BLaER1 treated with 17β-estradiol and CSF1 and Interleukin-3, amounts not matched to agents 10 nM and 100 nM (cell line): ENCODE measurements around the gene DYNC2H1.

Experiments
- H3K27ac ChIP-seq, 11 experiments: shearing (Covaris generic); formaldehyde crosslinking; 2 replicates each; pipeline ENCODE4 v1.8.1; 2022
- H3K27me3 ChIP-seq, 11 experiments: shearing (Covaris generic); formaldehyde crosslinking; 2 replicates each; pipeline ENCODE4 v1.8.1; 2022
- H3K36me3 ChIP-seq, 11 experiments: shearing (Covaris generic); formaldehyde crosslinking; 2 replicates each; pipeline ENCODE4 v1.8.1; 2022
- H3K4me1 ChIP-seq, 10 experiments: shearing (Covaris generic); formaldehyde crosslinking; 2 replicates each; pipeline ENCODE4 v1.8.1; 2022
- H3K4me2 ChIP-seq, 11 experiments: shearing (Covaris generic); formaldehyde crosslinking; 2 replicates each; pipeline ENCODE4 v1.8.1; 2022
- H3K4me3 ChIP-seq, 10 experiments: shearing (Covaris generic); formaldehyde crosslinking; 2 replicates each; pipeline ENCODE4 v1.8.1; 2022
- H3K9ac ChIP-seq, 11 experiments: shearing (Covaris generic); formaldehyde crosslinking; 2 replicates each; pipeline ENCODE4 v1.8.1; 2022
- H3K9me3 ChIP-seq, 11 experiments: shearing (Covaris generic); formaldehyde crosslinking; replicated peaks in 1 of 11; 2 replicates each; pipeline ENCODE4 v1.8.1; 2022
- H4K20me1 ChIP-seq, 11 experiments: shearing (Covaris generic); formaldehyde crosslinking; 2 replicates each; pipeline ENCODE4 v1.8.1; 2022
- Cebpa-rat ChIP-seq, 11 experiments: shearing (Covaris generic); IDR thresholded peaks; 2 replicates each; pipeline ENCODE4 v1.8.1; 2022

The DYNC2H1 gene

GRCh38 chr11:103167166-103167565, 57.9 kb downstream of the DYNC2H1 start:
- no peaks in the 10 kb centered on the region for H3K4me1 ChIP-seq
- no peak overlapping the region for H3K4me2 ChIP-seq
- H3K4me3 ChIP-seq: no peak overlapping the region
- no peaks in the 10 kb centered on the region for H3K27me3 ChIP-seq
- H3K27ac ChIP-seq: no peak overlapping the region
- H3K9ac ChIP-seq: no peak overlapping the region
- no peaks in the 10 kb centered on the region for H3K9me3 ChIP-seq
- peaks cover 0 to 71% (median 8%) of the 10 kb centered on the region in 11 experiments; a peak in 13 of 22 replicates for H3K36me3 ChIP-seq
- TF ChIP-seq Cebpa-rat (IDR thresholded peaks at IDR 0.05): no peak
- no peaks in the 10 kb centered on the region for H4K20me1 ChIP-seq

- Histone ChIP-seq H3K4me3 (no peak overlapping the region), H4K20me1 (no peaks in the 10 kb centered on the region), H3K4me1 (no peaks in the 10 kb centered on the region), H3K9ac (no peak overlapping the region), H3K27ac (no peak overlapping the region), H3K9me3 (no peaks in the 10 kb centered on the region), H3K36me3 (peaks cover 0 to 50% (median 0%) of the 10 kb centered on the region in 11 experiments; a peak in 4 of 22 replicates), H3K4me2 (no peak overlapping the region), H3K27me3 (no peaks in the 10 kb centered on the region)
- no peak for TF ChIP-seq Cebpa-rat (IDR thresholded peaks at IDR 0.05)
Observed at GRCh38 chr11:103170865-103171264, 61.6 kb downstream of the DYNC2H1 start.

GRCh38 chr11:103175461-103176129, 66.4 kb downstream of the DYNC2H1 start:
- Histone ChIP-seq H3K4me3 (no peak overlapping the region), H4K20me1 (no peaks in the 10 kb centered on the region), H3K27me3 (no peaks in the 10 kb centered on the region), H3K27ac (no peak overlapping the region), H3K4me1 (no peaks in the 10 kb centered on the region), H3K4me2 (no peak overlapping the region), H3K9me3 (no peaks in the 10 kb centered on the region), H3K9ac (no peak overlapping the region), H3K36me3 (peaks cover 0 to 35% (median 0%) of the 10 kb centered on the region in 11 experiments; a peak in 4 of 22 replicates)
- no peak for TF ChIP-seq Cebpa-rat (IDR thresholded peaks at IDR 0.05)

DNA sequence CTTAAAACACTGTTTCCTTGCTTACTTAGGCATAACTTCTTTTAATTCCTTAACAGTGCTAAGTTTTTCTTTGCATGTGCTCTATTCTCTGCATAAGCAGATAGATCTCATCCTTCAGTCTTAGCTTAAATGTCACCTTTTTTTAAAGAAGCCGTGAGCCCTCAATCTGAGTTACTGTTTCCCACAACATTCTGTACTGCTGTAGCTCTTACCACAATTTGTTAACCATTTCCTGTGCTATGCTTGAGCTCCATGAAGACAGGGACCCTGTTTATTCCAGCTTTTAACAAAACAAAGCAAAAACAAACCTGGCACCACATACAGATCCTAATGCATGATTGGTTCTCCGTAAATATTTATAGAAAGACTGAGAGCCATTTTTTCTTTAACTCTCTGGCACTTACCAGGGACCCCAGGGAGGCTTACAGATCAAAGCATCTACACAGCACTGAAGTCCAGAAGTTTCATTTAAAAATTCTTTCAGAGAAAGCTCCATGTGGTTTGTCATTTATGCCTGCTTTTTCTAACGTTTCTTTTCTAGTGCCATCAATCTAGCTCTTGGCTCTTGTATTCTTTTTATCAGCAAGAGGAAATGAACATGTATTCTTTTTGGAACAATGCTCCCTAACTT, 74.9 kb downstream of the DYNC2H1 start:
- Histone ChIP-seq H4K20me1 (no peaks in the 10 kb centered on the region; a peak in 1 of 22 replicates), H3K9me3 (no peaks in the 10 kb centered on the region), H3K9ac (no peak overlapping the region), H3K27ac (no peak overlapping the region), H3K4me1 (peaks cover 0 to 19% (median 12%) of the 10 kb centered on the region in 10 experiments; a peak in 17 of 20 replicates), H3K4me2 (peak overlapping the region; percentile 6 to 59 (median 39); a peak in 17 of 22 replicates), H3K36me3 (peaks cover 0 to 27% (median 0%) of the 10 kb centered on the region in 11 experiments; a peak in 5 of 22 replicates), H3K27me3 (no peaks in the 10 kb centered on the region), H3K4me3 (no peak overlapping the region)
- no peak for TF ChIP-seq Cebpa-rat (IDR thresholded peaks at IDR 0.05)

DNA sequence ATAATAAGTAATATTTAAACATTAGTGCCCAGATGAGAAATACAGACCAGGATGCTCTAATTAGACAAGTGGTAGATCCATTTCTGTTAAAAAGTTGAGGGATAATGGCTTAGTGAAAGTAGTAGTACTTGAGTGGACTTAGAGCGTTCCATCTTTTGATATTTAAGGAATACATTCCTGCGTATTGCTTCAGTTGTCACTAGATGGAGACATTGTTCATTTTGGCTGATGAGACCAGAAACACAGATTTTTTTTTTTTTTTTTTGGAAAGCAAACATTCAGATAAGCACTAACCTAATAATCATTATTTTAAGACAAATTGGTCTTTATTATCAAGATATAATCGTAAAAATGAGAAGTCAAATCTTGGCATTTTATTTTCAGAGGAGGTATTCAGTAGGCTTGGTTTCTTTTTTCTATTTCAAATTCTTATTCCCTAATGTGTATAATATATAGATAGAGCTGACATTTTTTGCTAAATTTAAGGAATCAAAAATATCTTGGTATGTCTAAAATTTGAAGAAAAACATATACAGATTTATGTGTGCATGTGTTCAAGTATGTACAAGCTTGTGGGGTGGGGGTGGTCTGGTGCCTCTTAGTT, 92.9 kb downstream of the DYNC2H1 start:
- no peak overlapping the region for H3K9ac ChIP-seq
- no peaks in the 10 kb centered on the region for H3K27me3 ChIP-seq
- H3K4me1 ChIP-seq: no peaks in the 10 kb centered on the region
- no peaks in the 10 kb centered on the region for H3K9me3 ChIP-seq
- no peaks in the 10 kb centered on the region; a peak in 1 of 22 replicates for H4K20me1 ChIP-seq
- TF ChIP-seq Cebpa-rat (IDR thresholded peaks at IDR 0.05): no peak
- H3K36me3 ChIP-seq: peaks cover 0 to 74% (median 4%) of the 10 kb centered on the region in 11 experiments; a peak in 8 of 22 replicates
- H3K27ac ChIP-seq: no peak overlapping the region
- no peak overlapping the region for H3K4me2 ChIP-seq
- H3K4me3 ChIP-seq: no peak overlapping the region

DNA sequence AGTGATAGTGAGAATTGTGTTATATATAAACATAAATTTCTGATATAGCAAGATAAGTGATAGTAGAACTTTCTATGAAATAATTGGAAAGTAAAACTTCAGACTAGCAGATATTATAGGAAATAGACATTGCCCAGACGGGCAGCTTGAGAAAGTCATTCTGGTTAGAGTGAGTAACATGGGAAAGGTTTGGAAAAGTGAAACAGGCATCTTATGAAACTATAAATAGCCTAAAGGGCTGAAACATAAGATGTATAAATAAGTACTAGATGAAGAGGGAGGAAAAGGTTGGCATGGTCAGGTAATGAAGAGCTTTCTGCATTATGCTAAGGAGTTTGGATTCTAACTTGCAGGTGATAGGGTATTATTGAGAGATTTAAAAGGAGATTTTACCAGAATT, 101.3 kb downstream of the DYNC2H1 start:
- no peak overlapping the region for H3K4me3 ChIP-seq
- H4K20me1 ChIP-seq: no peaks in the 10 kb centered on the region
- no peak for TF ChIP-seq Cebpa-rat (IDR thresholded peaks at IDR 0.05)
- H3K4me1 ChIP-seq: no peaks in the 10 kb centered on the region
- no peak overlapping the region for H3K9ac ChIP-seq
- no peaks in the 10 kb centered on the region for H3K9me3 ChIP-seq
- H3K27me3 ChIP-seq: no peaks in the 10 kb centered on the region
- H3K27ac ChIP-seq: no peak overlapping the region
- H3K36me3 ChIP-seq: peaks cover 0 to 29% (median 0%) of the 10 kb centered on the region in 11 experiments; a peak in 4 of 22 replicates
- H3K4me2 ChIP-seq: no peak overlapping the region

- no peak for TF ChIP-seq Cebpa-rat (IDR thresholded peaks at IDR 0.05)
Observed at GRCh38 chr11:103215812-103216211, 106.6 kb downstream of the DYNC2H1 start.

GRCh38 chr11:103220133-103220532, 110.9 kb downstream of the DYNC2H1 start:
- Histone ChIP-seq H3K9me3 (no peaks in the 10 kb centered on the region), H3K4me3 (no peak overlapping the region), H3K4me2 (no peak overlapping the region), H3K9ac (no peak overlapping the region), H3K4me1 (no peaks in the 10 kb centered on the region), H3K36me3 (peaks cover 0 to 31% (median 0%) of the 10 kb centered on the region in 11 experiments; a peak in 5 of 22 replicates), H3K27me3 (no peaks in the 10 kb centered on the region), H4K20me1 (no peaks in the 10 kb centered on the region), H3K27ac (no peak overlapping the region)
- no peak for TF ChIP-seq Cebpa-rat (IDR thresholded peaks at IDR 0.05)

More at GRCh38 chr11:103215812-103216211, 106.6 kb downstream of the DYNC2H1 start:
- Histone ChIP-seq H3K4me1 (no peaks in the 10 kb centered on the region), H3K4me3 (no peak overlapping the region), H3K36me3 (peaks cover 0 to 13% (median 0%) of the 10 kb centered on the region in 11 experiments; a peak in 2 of 22 replicates), H3K27me3 (no peaks in the 10 kb centered on the region), H3K4me2 (no peak overlapping the region), H3K9me3 (no peaks in the 10 kb centered on the region), H4K20me1 (no peaks in the 10 kb centered on the region), H3K9ac (no peak overlapping the region), H3K27ac (no peak overlapping the region)

DNA sequence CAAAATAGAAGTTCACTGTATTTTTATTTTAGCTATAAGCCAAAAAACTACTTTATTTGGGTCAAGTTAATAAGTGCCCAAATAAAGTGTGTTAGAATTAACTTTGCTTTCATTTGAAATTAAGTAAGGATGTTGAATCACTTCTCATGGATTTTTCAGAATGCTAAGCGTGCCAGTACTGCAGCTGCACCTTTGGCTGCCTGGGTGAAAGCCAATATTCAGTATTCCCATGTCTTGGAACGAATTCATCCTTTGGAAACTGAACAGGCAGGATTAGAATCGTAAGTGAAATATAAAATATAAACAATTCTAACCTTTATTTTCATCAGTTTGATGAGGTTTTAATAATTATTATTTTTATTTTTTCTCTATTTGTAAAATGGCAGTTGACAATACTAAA, 113.6 kb downstream of the DYNC2H1 start:
- Histone ChIP-seq H3K4me1 (no peaks in the 10 kb centered on the region), H4K20me1 (no peaks in the 10 kb centered on the region), H3K9ac (no peak overlapping the region), H3K4me3 (no peak overlapping the region), H3K9me3 (no peaks in the 10 kb centered on the region), H3K27me3 (no peaks in the 10 kb centered on the region), H3K4me2 (no peak overlapping the region), H3K27ac (no peak overlapping the region), H3K36me3 (peaks cover 0 to 22% (median 0%) of the 10 kb centered on the region in 11 experiments; a peak in 5 of 22 replicates)
- no peak for TF ChIP-seq Cebpa-rat (IDR thresholded peaks at IDR 0.05)
